HG02885 (cell line): ENCODE measurements around the gene TIRAP.
"Not testable (repeated sequence)": the region's sequence is repeated elsewhere in the genome, so short reads cannot be mapped to it uniquely, and the experiment has no call there.

Experiments used
- ATAC-seq: cut with Tn5 transposase; IDR thresholded peaks from one replicate; pipeline ENCODE4 v1.9.1; 2021; ENCODE audit warnings: mild to moderate bottlenecking; ENCODE audit not compliant: unreplicated experiment, poor library complexity

The TIRAP gene

GRCh38 chr11:126282361-126282735 lies 545 bp upstream of the TIRAP start:
- ATAC-seq: peak; percentile 8

- ATAC-seq: peak; percentile 59
Measured at GRCh38 chr11:126284829-126285228, 1.9 kb downstream of the TIRAP start.

DNA sequence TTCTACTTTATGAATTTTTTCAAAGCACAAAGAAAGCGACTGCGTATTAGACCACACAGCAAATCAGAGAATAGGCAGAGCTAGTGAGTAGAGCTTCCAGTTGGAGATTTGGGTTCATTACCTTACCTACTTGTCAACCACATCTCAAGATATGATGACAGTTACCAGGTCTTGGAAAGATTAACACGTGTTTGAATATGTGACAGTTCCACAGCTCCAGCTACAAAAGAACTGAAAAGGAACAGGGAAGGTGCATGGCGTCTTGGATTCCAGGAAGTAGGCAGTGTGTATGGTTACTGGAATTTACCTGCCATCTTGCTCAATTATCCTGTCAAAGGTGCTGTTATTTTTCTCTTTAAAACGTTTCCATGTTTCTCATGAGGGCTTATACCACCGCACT lies 5.3 kb downstream of the TIRAP start:
- ATAC-seq: no peak

- ATAC-seq: no peak
Measured at GRCh38 chr11:126290887-126291286, 8.0 kb downstream of the TIRAP start.

DNA sequence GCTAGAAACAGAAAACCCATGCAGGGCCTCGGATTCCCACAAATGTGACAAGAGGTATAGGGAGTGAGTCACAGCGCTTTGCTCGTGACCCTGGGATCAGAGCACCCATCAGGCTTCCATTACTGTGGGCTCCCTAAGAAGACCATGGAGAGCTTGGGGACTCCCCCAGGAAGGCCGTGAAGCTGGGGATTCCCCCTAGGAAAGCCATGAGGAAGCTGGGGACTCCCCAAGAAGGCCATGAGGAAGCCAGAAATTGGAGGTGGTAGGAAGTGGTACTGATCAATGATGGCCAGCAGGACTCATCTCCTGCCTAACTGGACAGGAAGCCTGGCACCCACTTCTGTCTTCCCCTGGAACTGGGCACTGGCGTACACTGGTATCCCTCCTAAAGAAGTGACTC lies 10.8 kb downstream of the TIRAP start:
- no peak for ATAC-seq

- no peak for ATAC-seq
Measured at GRCh38 chr11:126297004-126297403, 14.1 kb downstream of the TIRAP start.

DNA sequence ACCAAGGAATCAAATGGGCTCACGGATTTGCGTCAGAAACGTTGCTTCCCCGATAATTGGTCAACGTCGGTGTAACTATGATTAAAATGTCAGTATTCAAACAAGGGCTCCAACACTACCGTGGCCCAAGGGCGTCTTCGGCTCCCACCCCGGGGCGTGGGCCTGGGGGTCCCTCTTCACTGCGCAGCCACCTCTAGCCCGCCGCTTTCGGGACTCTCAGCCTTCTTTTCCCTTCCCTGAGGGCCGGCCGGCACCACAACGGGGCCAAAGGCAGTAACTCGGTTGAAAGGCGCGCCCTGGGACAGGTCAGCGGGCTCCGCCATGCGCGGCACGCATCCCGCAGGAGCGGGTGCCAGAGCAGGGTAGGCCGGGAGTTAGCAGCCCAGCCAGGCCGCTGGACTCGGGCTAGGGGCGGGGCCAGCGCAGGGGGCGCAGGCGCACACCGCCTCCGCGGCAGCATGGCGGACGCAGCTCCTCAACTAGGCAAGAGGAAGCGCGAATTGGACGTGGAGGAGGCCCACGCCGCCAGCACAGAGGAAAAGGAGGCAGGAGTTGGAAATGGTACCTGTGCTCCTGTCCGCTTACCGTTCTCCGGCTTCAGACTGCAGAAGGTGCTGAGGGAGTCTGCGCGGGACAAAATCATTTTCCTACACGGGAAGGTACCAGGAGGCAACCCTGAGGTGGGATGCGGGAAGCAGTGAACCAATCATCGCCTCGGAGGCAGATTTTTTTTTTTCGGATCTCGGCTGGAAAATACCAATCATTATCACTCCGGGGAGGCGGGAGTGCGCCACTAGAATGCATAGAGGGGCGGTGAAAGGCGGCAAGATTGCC lies 20.9 kb downstream of the TIRAP start, which contains the start of gene DCPS:
TSS of gene DCPS (plus strand) at position 438 of the 834 bp plus-strand sequence. CDS start at position 459, 21 bp downstream.
- ATAC-seq: peak; percentile 88

DNA sequence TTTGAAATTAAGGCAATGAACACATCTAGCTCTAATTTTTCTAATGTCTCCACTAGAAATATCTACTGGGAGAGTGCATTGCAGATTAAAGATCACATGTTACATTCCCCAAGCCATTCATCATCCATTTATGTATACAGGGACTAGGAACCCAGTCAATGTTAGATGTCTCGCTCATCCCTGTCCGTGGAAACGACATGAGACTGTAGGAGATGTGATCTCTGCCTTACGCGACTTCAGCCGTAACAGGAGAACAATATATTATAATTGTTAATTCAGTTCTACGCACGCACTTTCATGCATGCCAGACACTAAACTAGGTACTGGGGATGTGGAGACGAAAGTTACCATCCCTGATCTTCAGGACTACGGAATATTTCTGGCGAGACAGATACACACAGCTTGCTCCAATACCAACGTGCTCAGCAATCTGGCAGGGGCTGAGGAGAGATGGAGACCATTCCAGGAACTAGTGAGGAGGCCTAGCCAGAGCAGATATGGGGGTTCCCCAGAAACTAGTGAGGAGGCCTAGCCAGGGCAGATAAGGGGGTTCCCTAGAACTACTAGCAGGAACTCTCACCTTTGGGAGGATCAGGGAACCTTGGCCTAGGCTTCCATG lies 21.7 kb downstream of the TIRAP start:
- peak; percentile 36 for ATAC-seq

- peak; percentile 46 for ATAC-seq
Measured at GRCh38 chr11:126305699-126306098, 22.8 kb downstream of the TIRAP start.

DNA sequence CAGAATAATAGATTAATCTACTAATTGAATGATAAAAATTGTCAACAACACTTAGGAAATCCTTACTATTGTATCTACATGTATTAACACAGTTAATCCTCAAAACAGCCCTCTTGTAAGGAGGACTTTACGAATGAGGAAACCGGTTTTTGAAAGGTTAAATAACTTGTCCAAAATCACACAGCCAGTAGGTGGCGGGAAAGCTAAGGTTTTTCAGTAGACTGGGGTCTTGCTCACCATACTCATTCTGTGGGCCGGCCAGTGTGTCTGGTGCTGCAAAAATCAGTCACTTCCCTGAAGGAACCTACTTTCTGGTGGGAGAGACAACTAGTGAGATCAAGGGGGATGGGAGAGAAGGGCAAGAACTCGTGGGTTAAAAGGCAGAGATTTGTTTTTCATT lies 24.8 kb downstream of the TIRAP start:
- ATAC-seq: no peak

DNA sequence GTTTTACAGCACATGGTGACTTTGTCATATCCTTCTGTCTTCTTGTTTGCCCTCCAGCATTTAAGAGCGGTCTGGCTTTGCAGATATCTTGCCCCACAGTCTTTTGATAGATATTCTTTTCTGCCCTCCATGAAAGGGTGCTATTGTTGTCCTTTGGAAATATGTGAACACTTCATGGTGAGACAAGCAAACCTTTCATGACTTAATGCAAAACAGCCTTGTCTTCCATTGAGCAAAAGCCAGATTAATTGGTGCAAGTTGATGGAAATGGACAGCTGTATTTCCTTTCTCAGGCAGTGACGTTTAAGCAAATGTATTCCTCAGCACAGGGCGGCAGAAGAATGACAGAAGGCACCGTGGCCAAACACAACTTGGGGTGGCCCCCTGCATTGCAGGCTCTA lies 25.4 kb downstream of the TIRAP start:
- ATAC-seq: no peak

DNA sequence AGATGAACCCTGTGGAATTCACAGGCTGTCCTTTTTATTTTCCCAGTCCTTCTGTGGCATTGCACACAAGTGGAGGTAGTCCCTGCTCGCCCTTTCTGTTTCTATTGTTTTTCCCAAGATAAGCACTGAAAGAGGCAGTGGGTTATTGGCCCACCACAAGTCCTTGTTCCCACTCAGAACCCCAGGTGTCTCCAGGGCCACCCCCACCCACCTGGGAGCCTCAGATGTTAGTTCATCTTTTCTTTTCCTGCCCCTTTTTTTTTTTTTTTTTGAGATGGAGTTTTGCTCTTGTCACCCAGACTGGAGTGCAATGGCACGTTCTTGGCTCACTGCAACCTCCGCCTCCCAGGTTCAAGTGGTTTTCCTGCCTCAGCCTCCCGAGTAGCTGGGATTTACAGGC lies 25.9 kb downstream of the TIRAP start:
- ATAC-seq: not testable (repeated sequence)

DNA sequence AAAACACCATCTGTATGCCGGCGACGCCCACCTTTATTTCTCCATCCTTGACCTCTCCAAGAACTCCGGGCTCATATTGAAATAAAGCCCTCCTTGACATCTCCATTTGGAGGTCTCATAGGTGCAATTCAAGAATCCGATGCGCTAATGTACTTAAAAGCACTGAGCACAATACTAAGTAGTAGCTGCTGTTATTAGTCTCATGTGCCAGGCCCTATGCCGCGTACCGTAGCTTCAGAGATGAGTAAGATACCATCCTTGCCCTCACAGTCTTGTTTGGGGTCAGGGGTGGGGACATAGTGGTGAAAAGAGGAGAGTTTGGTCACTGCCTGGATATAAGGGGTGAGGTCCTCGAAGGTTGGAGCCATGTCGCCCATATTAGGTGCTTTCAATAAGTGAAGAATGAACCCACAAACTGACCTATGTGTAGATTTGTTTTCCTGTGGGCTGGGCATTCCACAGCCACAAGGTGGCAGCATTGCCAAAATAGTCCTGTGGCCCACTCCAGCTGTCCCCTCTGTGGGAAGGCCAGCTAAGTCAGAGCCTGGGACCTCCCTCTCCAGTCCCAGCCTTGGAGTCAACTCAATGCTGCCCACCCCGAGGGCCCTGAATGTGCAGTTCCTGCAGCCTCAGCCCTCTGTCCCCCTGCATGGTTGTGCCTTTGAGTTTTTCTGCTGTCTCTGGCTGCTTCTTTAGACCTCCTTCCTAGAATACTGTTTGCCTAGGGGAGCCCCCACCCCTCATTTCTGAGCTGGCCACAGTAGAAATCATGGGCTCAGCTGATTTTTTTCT lies 27.5 kb downstream of the TIRAP start:
- ATAC-seq: peak; percentile 35

GRCh38 chr11:126310992-126311310 lies 28.1 kb downstream of the TIRAP start:
- ATAC-seq: no peak

- peak; percentile 78 for ATAC-seq
Measured at GRCh38 chr11:126311401-126312291, 28.8 kb downstream of the TIRAP start.

DNA sequence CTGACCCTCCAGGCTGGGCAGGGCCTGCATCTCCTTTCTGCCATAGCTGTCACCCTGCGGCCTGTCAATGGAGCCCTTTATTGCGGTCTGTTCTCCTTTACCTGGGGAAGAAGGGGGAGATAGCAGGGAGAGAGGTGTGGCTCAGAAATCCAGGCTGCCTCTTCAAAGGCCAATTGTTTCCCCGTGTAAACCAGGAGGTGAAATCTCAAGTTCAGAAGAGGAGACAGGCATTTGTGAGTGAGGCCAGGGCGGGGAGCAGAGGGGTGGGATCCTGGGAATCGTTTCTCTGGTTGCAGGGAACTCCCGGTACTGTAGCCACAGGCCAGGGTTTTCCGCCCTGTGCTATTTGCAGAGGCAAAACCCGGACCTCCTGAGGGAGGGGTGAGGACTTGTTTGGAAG lies 30.1 kb downstream of the TIRAP start:
- ATAC-seq: no peak

GRCh38 chr11:126313826-126314225 lies 30.9 kb downstream of the TIRAP start:
- no peak for ATAC-seq

DNA sequence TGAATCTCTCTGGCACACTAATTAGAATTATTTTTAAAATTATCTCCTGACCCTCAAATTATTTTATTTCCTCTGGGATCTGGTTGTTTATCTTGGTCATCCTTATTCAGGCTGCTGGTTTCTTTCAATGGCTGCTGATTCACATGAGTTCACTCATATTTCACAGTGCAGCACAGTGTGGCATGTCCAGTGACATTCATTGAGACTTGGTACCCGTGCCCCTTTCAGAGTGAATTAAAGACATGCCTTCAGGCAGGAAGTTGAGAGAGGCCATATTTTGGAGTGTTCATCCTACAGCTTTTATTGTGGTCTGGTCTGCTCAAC lies 34.5 kb downstream of the TIRAP start:
- no peak for ATAC-seq

DNA sequence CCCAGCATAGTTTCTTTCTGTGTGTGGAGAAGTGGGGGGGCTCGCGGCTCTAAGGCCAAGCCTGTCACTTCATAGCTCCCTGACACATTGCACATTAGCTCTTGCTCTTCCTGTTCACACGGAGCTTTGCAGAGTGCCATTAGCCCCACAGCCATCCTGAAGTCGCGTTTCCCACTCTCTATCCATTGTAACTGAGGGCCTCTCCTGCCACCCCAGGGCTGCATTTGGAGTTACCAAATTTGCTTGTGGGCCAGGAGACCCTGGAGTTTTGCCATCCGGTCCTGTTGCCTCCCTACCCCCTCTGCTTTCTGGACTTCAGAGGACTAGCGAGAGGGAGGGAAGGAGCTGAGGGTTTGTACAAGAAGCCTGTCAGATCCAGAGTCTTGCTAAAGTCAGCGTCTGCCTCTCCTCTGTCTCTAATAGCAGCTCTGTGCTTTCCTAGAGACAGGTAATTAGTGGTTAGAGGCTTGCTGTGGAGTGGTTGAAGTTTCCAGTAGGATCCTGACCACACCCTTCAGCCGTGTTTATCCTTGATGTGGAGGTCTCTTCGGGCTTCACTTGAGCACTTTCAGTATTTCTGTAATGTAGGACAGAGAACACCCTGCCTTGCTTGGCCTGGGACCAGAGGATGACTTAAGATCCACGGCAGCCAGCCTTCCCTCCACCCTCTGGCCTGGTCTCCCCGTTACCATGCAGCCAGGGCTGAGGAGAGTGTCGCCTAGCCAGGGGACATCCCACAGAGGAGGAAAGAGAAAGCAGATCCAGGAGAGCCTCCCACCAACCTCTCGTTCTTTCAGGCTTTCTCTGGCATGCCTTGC lies 35.1 kb downstream of the TIRAP start:
- ATAC-seq: no peak
